ENCODE results near the gene HSPA4. TPM values are rescaled to one million over a fixed set of nuclear protein-coding genes. Genes with fewer than 3 reads are reported as not detected.

Gene HSPA4
- total and polyA plus RNA-seq, 2 of the 13 experiments (the other 11 are each of a cell fraction or from before 2014, with no cell fraction given) = 36.6 to 231 TPM

DNA sequence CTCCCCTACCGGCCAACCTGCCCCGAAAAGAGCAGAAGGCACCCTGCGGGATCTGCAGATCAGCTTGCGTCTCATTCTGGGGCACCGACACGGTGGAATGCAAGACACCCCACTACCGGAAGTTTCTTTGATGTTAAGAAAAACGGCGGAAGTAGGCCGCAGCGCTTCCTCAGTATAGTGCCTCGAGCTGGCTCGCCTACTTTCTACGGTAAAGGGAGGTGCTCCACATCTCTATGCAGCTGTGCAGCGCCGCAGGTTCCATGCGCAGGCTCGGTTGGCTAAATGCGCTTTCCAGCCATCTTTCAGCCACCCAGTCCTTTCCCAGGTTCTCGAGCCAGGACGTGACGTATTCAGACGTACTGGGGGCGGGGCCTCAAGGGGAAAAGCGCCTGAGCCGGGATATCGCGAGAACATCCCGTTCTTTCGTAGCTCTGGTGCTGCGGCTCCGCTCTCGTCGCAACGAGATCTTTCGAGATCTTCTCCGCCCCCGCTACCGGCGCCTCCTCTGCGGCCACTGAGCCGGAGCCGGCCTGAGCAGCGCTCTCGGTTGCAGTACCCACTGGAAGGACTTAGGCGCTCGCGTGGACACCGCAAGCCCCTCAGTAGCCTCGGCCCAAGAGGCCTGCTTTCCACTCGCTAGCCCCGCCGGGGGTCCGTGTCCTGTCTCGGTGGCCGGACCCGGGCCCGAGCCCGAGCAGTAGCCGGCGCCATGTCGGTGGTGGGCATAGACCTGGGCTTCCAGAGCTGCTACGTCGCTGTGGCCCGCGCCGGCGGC, at the start of gene HSPA4 (continued):
- peak; percentile 93 for TF ChIP-seq ZZZ3 (CRISPR knock-in tag; IDR thresholded peaks at IDR 0.05; ENCODE audit: borderline replicate concordance)
- TF ChIP-seq, protein P1, sequence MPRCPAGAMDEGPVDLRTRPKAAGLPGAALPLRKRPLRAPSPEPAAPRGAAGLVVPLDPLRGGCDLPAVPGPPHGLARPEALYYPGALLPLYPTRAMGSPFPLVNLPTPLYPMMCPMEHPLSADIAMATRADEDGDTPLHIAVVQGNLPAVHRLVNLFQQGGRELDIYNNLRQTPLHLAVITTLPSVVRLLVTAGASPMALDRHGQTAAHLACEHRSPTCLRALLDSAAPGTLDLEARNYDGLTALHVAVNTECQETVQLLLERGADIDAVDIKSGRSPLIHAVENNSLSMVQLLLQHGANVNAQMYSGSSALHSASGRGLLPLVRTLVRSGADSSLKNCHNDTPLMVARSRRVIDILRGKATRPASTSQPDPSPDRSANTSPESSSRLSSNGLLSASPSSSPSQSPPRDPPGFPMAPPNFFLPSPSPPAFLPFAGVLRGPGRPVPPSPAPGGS (CRISPR knock-in tag; IDR thresholded peaks at IDR 0.05) = peak; percentile 75; the same call in 1 of the 2 replicates
- no peak for TF ChIP-seq SMARCE1 (IDR thresholded peaks at IDR 0.05; ENCODE audit: borderline replicate concordance)
- peak; percentile 84 for TF ChIP-seq ZSCAN25 (CRISPR knock-in tag; IDR thresholded peaks at IDR 0.05)
- TF ChIP-seq, protein P2, sequence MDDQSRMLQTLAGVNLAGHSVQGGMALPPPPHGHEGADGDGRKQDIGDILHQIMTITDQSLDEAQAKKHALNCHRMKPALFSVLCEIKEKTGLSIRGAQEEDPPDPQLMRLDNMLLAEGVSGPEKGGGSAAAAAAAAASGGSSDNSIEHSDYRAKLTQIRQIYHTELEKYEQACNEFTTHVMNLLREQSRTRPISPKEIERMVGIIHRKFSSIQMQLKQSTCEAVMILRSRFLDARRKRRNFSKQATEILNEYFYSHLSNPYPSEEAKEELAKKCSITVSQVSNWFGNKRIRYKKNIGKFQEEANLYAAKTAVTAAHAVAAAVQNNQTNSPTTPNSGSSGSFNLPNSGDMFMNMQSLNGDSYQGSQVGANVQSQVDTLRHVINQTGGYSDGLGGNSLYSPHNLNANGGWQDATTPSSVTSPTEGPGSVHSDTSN (CRISPR knock-in tag; IDR thresholded peaks at IDR 0.05; ENCODE audit: borderline replicate concordance) = 0 out of 2 replicates have a peak, but pooled peaks have one; percentile 32
- TF ChIP-seq PCBP2 (optimal IDR thresholded peaks at IDR 0.05; ENCODE audit: low read depth, low read length, poor library complexity, severe bottlenecking) = no peak
- no peak for TF ChIP-seq KDM6A (CRISPR knock-in tag; IDR thresholded peaks at IDR 0.05; ENCODE audit: low read depth)
- TF ChIP-seq HIVEP1 (CRISPR knock-in tag; IDR thresholded peaks at IDR 0.05) = peak; percentile 79
- TF ChIP-seq CCAR2 (optimal IDR thresholded peaks at IDR 0.05; ENCODE audit: low read depth, low read length) = no peak
- no peak for TF ChIP-seq ZNF720 (CRISPR knock-in tag; IDR thresholded peaks at IDR 0.05)
- TF ChIP-seq PHF20 (CRISPR knock-in tag; IDR thresholded peaks at IDR 0.05) = peak; percentile 57; the same call in 1 of the 2 replicates
- TF ChIP-seq, protein P3, sequence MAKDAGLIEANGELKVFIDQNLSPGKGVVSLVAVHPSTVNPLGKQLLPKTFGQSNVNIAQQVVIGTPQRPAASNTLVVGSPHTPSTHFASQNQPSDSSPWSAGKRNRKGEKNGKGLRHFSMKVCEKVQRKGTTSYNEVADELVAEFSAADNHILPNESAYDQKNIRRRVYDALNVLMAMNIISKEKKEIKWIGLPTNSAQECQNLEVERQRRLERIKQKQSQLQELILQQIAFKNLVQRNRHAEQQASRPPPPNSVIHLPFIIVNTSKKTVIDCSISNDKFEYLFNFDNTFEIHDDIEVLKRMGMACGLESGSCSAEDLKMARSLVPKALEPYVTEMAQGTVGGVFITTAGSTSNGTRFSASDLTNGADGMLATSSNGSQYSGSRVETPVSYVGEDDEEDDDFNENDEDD (CRISPR knock-in tag; IDR thresholded peaks at IDR 0.05; ENCODE audit: borderline replicate concordance) = peak; percentile 6; the same call in 1 of the 2 replicates
- TF ChIP-seq, protein P4, sequence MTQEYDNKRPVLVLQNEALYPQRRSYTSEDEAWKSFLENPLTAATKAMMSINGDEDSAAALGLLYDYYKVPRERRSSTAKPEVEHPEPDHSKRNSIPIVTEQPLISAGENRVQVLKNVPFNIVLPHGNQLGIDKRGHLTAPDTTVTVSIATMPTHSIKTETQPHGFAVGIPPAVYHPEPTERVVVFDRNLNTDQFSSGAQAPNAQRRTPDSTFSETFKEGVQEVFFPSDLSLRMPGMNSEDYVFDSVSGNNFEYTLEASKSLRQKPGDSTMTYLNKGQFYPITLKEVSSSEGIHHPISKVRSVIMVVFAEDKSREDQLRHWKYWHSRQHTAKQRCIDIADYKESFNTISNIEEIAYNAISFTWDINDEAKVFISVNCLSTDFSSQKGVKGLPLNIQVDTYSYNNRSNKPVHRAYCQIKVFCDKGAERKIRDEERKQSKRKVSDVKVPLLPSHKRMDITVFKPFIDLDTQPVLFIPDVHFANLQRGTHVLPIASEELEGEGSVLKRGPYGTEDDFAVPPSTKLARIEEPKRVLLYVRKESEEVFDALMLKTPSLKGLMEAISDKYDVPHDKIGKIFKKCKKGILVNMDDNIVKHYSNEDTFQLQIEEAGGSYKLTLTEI (CRISPR knock-in tag; conservative IDR thresholded peaks at IDR 0.05) = no peak
- TF ChIP-seq ELF4 (CRISPR knock-in tag; IDR thresholded peaks at IDR 0.05; ENCODE audit: borderline replicate concordance) = peak; percentile 17; the same call in 1 of the 2 replicates
- no peak for TF ChIP-seq NR2F2 (IDR thresholded peaks at IDR 0.05; ENCODE audit: borderline replicate concordance, low read depth)
- no peak for TF ChIP-seq BHLHE40 (IDR thresholded peaks at IDR 0.05; ENCODE audit: low read length)
- no peak for TF ChIP-seq SRSF1 (optimal IDR thresholded peaks at IDR 0.05; ENCODE audit: low read depth, low read length)
- no peak for TF ChIP-seq NONO (IDR thresholded peaks at IDR 0.05)
- peak; percentile 49; the same call in 1 of the 2 replicates for TF ChIP-seq NONO (CRISPR knock-in tag; conservative IDR thresholded peaks at IDR 0.05)
- no peak for TF ChIP-seq ISX (CRISPR knock-in tag; conservative IDR thresholded peaks at IDR 0.05)
- TF ChIP-seq, protein P5, sequence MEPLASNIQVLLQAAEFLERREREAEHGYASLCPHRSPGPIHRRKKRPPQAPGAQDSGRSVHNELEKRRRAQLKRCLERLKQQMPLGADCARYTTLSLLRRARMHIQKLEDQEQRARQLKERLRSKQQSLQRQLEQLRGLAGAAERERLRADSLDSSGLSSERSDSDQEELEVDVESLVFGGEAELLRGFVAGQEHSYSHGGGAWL (CRISPR knock-in tag; IDR thresholded peaks at IDR 0.05) = 0 out of 2 replicates have a peak, but pooled peaks have one; percentile 41
- TF ChIP-seq POLR2AphosphoS2 (IDR thresholded peaks at IDR 0.05; ENCODE audit: low read depth, low read length) = no peak
- peak; percentile 61; the same call in 1 of the 2 replicates for TF ChIP-seq ZNF136 (CRISPR knock-in tag; IDR thresholded peaks at IDR 0.05; ENCODE audit: low read depth)
- TF ChIP-seq KLF12 (CRISPR knock-in tag; IDR thresholded peaks at IDR 0.05; ENCODE audit: borderline replicate concordance) = peak; percentile 68; the same call in 1 of the 2 replicates
- no peak for TF ChIP-seq ARNT (IDR thresholded peaks at IDR 0.05)
